ENCODE data around the gene ZNF717.
"Not testable (repeated sequence)": the region's sequence is repeated elsewhere in the genome, so short reads cannot be mapped to it uniquely, and the experiment has no call there.

Gene ZNF717

DNA sequence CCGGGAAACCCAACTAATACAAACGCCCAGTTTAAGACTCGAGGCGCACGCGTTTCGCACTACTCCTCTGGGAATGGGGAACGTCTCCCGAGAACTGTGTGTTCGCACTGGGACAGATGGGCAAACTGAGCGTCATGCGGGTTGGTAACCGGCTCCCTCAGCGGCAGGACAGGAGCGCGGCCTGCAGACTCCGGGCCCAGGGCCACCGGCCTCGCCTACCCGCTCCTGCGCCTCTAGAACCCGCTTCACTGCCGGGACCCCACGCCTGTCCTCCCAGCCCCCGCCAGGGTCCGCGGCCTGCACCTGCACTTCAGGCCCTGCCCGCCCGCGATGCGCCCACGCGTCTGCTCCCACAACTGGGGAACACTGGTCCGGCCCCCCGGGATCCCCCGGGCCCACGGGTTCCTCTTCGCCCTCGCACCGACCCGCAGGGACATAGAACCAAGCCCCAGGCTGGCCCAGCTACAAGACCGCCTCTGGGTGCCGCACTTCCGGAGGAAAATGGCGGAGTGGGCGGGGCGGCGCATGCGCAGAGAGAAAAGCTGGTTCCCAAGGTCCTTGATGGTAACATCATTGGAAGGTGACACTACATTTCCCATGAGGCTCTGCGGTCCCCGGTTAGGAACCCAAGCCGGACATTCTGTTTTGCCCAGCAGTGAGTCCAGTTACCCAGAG, at the start of gene ZNF717:
TSS of gene ZNF717 (minus strand) at position 469 of the 675 bp plus-strand sequence. CDS start 2,187 bp downstream, outside the sequence.
- DNase-seq (ENCODE audit: low spot score) = not testable (repeated sequence)

DNA sequence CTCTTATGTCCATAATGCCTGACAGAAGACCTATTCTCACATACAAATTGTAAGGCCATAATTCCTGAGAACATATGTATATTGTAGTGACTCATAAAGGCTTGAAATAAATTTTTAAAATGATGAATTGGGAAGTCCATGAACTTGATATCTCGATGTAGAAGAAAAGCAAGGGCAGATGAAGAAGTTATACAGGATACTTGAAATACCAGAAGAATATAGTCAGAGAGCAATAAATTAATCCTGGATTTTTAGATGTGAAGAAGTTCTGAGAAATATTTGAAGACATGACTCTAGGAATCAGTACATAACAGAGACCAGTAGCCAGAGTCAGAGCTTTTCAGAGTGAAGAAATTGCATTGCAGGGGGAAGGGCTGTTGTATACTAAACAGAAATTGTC, 45.7 kb upstream of the ZNF717 start:
- not testable (repeated sequence) for DNase-seq (ENCODE audit: low spot score)

GRCh38 chr3:75818019-75818418, 32.7 kb upstream of the ZNF717 start:
- not testable (repeated sequence) for DNase-seq (ENCODE audit: low spot score)

- not testable (repeated sequence) for DNase-seq (ENCODE audit: low spot score)
These were observed 31.2 kb upstream of the ZNF717 start for GRCh38 chr3:75816287-75817180.

DNA sequence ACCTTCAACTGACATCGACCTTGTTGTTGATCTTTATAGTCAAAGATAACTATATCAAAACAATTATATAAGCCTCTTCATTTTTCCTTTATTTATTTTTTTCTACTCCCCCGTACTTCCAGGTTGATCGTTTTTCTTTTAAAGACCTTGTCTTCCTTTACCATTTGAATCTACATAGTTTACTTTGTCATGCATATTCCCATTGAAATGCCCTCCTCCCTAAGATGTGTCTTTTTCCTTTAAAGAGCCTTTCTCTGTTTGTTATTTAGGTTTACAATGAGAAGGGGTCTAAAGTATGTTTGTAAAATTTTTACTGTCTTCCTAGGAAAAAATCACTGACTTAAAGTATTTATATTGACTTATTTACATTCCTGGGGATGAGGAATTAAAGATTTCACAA, 29.4 kb upstream of the ZNF717 start:
- no peak for DNase-seq (ENCODE audit: low spot score)

GRCh38 chr3:75782506-75782905, 2.8 kb downstream of the ZNF717 start:
- no peak for DNase-seq (ENCODE audit: low spot score)

GRCh38 chr3:75781079-75781745, 4.1 kb downstream of the ZNF717 start:
- DNase-seq (ENCODE audit: low spot score) = no peak

DNA sequence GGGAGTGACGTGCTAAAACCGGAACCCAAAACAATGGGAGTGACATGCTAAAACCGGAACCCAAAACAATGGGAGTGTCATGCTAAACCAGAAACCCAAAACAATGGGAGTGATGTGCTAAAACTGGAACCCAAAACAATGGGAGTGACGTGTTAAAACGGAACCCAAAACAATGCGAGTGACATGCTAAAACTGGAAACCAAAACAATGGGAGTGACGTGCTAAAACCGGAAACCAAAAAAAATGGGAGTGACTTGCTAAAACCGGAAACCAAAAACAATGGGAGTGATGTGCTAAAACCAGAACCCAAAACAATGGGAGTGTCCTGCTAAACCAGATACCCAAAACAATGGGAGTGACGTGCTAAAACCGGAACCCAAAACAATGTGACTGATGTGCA, 7.6 kb downstream of the ZNF717 start:
- DNase-seq (ENCODE audit: low spot score) = not testable (repeated sequence)

- DNase-seq (ENCODE audit: low spot score) = not testable (repeated sequence)
These were observed 13.7 kb downstream of the ZNF717 start for GRCh38 chr3:75771631-75772030.

DNA sequence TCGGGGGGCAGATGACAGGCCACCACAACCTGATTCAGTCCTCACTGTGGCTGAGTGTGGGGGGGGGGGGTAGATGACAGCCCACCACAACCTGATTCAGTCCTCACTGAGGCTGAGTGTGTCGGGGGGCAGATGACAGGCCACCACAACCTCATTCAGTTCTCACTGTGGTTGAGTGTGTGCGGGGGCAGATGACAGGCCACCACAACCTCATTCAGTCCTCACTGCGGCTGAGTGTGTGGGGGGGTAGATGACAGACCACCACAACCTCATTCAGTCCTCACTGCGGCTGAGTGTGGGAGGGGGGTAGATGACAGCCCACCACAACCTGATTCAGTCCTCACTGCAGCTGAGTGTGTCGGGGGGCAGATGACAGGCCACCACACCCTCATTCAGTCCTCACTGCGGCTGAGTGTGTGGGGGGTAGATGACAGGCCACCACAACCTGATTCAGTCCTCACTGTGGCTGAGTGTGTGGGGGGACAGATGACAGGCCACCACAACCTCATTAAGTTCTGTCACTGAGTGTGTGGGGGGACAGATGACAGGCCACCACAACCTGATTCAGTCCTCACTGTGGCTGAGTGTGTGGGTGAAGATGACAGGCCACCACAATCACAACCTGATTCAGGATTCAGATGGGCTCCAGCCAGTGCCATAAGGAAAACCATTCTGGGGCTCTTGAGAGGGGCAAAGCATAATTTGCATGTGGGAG, 16.9 kb downstream of the ZNF717 start:
- no peak for DNase-seq (ENCODE audit: low spot score)

DNA sequence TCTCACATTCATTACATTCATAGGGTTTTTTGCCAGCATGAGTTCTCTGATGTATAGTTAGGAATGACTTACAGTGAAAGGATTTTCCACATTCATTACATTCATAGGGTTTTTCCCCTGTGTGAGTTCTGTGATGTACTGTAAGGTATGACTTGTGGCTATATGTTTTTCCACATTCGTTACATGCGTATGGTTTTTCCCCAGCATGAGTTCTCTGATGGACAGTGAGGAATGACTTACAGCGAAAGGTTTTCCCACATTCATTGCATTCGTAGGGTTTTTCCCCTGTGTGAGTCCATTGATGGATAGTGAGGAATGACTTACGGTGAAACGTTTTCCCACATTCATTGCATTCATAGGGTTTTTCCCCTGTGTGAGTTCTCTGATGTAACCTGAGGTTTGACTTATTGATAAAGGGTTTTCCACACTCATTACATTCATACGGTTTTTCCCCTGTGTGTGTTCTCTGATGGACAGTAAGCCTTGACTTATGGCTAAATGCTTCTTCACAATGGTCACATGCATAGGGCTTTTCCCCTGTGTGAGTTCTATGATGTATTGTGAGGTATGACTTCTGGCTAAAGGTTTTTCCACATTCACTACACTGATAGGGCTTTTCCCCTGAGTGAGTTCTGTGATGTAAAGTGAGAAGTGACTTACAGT, 47.4 kb downstream of the ZNF717 start:
- no peak for DNase-seq (ENCODE audit: low spot score)

GRCh38 chr3:75727985-75728384, 57.4 kb downstream of the ZNF717 start:
- DNase-seq (ENCODE audit: low spot score) = no peak

- no peak for DNase-seq (ENCODE audit: low spot score)
These were observed 93.3 kb downstream of the ZNF717 start for GRCh38 chr3:75692061-75692460.

DNA sequence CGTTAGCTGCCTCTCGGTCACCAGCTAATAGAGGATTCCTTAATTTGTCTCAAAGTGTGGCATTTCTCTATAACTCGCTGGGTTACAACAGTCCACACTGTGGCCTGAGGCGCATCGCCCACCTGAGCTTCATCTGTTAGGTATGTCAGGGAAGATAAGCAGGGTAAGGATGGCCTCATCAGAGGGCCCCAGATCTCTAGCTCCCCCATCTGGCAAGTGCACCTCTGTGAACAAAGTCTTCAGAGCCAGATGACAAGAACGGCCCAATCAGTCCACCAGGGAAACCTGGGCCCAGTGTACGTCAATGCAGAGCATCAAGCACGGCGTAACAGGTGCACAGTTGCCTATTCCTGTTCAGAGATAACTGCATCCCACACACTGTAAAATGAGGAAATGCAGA, 98.0 kb downstream of the ZNF717 start:
- DNase-seq (ENCODE audit: low spot score) = no peak
